Measurements from ENCODE around the gene SLC25A2.
"Not testable (repeated sequence)": the region's sequence is repeated elsewhere in the genome, so short reads cannot be mapped to it uniquely, and the experiment has no call there.

GRCh38 chr5:141316963-141317362 lies 13.1 kb upstream of the SLC25A2 start:
- not testable (repeated sequence) for TF ChIP-seq CTCF (IDR thresholded peaks at IDR 0.05; ENCODE audit: borderline replicate concordance, extremely low read depth, low read length, poor library complexity, severe bottlenecking); EZH2 (IDR thresholded peaks at IDR 0.05; ENCODE audit: borderline replicate concordance, low read depth, low read length, severe bottlenecking)

Measured in DND-41 (cell line).